HG03103 (cell line): ENCODE measurements around the gene RFX2.

ENCODE experiments used
- ATAC-seq: cut with Tn5 transposase; IDR thresholded peaks from one replicate; pipeline ENCODE4 v1.9.1; 2021; ENCODE audit warnings: low read depth; ENCODE audit not compliant: unreplicated experiment

Gene RFX2

DNA sequence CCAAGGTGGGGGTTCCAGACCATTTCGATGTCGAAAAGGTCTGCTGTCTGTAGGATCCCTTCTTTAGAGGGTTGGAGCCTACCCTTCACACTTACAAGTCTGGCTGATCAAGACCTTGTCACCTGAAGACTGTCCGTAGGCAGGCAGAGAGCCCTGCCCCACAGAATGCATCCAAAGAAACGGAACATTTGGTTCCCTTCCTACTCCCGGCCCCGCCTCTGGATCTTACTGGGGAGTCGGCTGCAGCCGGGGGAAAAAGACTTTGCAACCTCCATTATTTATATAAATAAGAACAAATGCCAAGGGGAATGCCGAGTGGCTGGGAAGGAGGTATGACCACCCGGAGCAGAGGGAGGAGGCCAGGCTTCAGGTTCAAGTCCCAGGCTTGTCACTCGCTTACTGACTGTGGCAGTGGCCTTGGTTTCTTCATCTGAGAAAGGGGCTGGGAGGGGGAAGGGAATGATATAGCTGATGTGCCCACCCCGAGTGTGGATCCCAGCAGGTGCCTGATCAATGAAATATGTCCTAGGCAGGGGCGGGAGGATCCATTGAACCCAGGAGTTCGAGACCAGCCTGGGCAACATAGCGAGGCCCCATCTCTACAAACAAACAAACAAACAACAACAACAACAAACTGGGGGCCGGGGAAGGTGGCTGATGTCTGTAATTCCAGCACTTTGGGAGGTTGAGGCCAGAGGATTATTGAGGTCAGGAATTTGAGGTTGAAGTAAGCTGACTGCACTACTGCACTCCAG is 48.7 kb downstream of the RFX2 start:
- ATAC-seq = no peak

DNA sequence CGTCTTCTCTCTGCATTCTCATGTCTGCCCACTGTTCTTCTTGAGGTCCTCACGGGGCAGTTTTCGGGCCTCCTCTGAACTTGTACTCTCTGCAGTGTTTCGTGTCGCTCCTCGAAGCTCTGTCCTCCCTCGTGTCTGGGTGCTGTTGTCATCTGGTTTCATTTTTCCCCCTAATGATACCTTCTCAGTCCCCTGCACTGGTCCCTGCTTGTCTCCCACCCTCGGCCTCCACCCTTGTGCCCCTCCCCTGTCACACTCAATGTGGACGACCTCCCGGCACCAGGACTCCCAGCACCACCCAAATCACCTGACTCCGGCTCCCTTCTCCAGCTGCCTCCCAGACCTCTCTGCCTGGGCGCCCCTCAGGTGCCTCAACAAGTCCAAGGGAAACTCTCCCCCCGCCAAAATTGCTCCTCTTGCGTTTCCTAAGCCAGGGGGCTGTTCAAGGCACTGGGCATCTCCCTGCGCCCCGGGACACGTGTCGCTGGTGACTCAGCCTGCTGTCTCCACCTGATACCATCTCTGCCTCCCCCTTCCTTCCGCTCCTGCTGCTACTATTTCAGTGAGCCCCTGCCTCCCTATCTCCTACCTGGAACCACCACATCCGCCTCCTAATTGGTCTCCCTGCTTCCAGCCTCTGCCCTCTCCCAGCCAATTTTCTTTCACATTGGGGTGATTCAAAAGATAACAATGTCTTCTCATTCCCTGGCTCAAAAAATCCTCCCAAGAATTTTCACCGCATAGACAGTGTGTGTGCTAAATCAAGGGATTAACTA is 49.5 kb downstream of the RFX2 start:
- no peak for ATAC-seq

GRCh38 chr19:6059988-6060599 is 50.2 kb downstream of the RFX2 start:
- no peak for ATAC-seq

DNA sequence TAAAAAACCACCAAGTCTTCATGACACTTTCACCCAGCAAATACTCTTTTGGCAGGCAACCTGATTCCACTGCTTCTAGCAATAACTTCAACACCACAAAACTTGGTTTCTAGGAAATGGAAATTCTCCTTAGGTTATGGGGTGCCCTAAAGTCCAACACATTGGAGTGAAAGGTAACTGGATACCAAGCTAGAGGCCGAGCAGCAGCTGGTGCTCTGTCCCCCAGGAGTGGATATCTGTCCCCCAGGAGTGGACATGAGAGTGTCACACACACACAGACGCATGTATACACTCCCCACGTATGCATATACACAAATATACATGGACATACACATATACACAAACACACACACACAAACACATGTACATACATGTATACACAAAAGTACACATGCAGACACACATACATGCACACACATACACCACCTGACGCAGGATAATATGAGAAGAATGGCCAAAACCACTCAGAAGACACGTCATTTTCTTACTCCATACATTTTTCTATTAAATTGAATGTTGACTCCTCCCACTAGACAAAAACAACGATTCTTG is 50.8 kb downstream of the RFX2 start:
- ATAC-seq = no peak

DNA sequence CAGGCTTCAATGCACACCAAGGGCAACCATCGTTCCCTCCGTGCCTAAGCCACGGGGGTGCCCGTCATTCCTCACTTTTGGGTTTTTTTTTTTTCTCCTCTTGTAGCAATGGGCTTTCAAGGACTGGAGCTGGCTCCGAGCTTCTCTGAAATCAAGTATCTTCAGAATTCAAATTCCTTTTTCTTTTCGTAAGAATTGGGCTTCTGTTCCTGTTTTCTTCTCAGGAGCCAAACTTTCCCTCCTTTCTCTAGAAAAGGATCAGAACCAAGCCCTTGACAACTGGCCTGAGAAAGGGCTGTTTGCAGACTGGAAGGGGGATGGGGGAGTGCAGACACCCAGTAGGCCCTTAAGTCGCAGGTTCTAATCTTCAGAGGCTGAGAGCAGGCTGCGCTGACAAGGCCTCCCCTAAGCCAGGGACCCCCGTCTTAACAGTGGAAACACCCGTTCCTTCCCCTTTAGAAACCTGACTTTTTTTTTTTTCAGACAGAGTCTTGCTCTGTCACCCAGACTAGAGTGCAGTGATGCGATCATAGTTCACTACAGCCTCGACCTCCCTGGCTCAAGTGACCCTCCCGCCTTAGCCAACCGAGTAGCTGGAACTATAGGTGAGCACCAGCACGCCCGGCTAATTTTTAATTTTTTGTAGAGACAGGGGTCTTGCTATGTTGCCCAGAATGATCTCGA is 51.6 kb downstream of the RFX2 start:
- ATAC-seq = no peak

- no peak for ATAC-seq
Observed at GRCh38 chr19:6057651-6058517, 52.4 kb downstream of the RFX2 start.

GRCh38 chr19:6056801-6057650 is 53.3 kb downstream of the RFX2 start:
- ATAC-seq = no peak

GRCh38 chr19:6056282-6056741 is 54.0 kb downstream of the RFX2 start:
- no peak for ATAC-seq

DNA sequence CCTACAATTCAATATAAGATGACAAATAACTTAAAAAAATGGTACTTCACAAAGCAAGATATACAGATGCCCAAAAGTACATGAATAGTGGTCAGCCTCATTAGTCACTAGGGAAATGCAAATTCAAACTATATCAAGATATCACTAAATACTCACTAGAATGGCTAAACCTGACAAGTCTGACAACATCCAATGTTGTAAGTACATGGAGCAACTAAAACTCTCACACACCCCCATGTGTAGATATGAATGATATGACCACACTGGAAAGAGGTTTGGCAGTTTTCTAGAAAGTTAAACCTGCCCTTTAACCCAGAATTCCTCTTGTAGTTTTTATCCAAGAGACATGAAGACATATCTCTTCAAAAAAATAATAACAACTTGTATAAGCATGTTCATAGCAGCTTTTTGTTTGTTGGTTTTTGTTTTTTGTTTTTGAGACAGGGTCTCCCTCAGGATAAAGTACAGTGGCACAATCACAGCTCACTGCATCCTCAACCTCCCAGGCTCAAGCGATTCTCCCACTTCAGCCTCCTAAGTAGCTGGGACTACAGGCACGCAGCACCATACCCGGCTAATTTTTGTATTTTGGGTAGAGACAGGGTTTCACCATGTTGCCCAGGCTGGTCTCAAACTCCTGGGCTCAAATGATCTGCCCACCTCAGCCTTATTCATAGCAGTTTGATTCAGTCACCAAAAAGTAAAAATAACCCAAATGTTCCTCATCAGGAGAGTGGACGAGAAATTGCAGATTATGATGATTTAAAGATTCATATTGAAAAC is 55.1 kb downstream of the RFX2 start:
- no peak for ATAC-seq

DNA sequence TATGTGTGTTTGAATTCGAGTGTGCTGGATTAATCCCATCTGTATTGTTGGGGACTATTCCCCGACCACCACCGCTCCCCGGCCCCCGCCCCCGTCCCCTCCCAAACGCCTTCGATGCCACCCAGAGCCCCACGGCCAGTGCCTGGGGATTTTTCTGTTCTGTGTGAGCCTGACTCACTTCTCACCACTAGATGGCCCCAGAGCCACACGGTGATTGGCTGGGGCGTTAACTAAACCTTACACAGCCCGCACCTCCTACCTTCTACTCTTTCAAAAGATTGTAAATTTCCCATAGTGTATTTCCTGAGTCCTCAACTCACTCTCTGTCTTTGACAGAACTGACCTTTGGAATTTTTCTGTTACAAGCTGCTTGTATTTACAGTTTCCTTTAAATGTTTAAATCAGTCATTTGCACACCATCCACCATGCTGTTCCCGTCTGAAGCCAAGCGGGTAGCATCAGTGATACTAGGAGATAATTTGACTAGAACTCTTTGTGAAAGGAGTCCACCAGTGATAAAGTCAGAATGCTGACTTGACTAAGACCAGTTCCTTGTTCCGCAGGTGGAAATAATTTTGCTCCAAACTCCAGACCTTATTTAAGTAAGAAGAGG is 61.4 kb downstream of the RFX2 start:
- ATAC-seq = no peak

GRCh38 chr19:6048348-6048747 is 62.0 kb downstream of the RFX2 start:
- ATAC-seq = no peak

- ATAC-seq = no peak
Observed at GRCh38 chr19:6047741-6048251, 62.5 kb downstream of the RFX2 start.

- no peak for ATAC-seq
Observed at GRCh38 chr19:6047256-6047655, 63.0 kb downstream of the RFX2 start.

DNA sequence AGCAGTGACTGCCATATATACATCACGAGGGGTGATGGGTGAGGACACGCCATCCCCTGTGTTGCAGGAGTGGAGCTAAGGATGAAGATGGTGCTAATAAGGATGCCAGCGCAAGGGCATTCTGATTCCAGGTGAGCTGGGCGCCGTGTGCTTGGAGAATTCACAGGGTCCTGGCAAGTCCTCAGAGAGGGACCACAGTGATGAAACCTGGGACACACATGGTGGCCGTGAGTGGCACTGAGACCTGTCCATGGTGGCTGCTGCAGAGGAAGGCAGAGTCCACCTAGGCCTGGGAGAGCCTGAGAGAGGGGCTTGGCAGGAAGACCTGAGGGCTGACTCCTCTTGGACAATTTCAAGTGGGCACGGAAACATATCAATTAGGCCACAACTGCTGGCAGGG is 65.2 kb downstream of the RFX2 start:
- ATAC-seq = no peak

DNA sequence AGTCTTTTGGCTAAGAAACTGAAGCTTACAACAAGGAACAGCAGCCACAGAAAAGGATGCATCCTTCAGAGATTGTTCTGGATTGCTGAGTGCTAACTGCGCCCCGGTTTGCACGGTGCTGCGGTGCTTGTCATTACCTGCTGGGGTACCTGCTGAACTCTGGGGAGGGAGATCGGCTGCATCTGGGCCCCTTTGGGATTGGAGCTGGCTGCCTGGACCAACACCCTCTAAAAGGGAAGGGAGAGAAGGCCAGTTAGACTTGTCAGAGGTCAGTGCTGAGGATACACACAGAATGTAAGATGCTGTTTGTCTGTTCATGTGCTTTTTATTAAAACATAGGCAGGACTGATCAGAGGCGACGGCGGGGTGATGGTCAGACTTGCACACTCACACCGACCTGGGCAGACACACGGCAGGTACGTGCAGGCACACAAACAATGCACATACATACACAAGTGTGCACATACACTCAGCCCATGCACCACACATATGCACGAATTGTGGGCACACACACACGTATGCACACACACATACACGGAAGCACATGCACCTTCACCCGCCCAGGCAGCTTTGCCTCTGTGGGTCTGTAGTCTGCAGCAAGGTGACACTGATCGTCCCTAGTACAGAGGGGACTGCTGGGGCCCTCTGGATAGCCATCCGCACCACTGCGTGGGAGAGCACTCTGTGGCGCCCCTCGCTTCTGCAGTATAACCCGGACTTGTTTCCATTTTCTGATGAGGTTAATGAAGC is 66.1 kb downstream of the RFX2 start:
- no peak for ATAC-seq

GRCh38 chr19:6042776-6043726 is 67.2 kb downstream of the RFX2 start:
- no peak for ATAC-seq
